AG08396 (cell line): ENCODE data around the gene ELOVL5.
"Not testable (repeated sequence)": the region's sequence is repeated elsewhere in the genome, so short reads cannot be mapped to it uniquely, and the experiment has no call there.

Experiments used
- DNase-seq: peaks from one replicate; pipeline ENCODE4 v3.0.0; 2012; ENCODE audit warnings: low spot score, mixed read lengths

The ELOVL5 gene

GRCh38 chr6:53359095-53359842 lies 10.5 kb upstream of the ELOVL5 start:
- peak; percentile 99 for DNase-seq

- DNase-seq: no peak
These were observed 9.8 kb upstream of the ELOVL5 start for GRCh38 chr6:53358440-53359094.

- no peak for DNase-seq
These were observed 9.0 kb upstream of the ELOVL5 start for GRCh38 chr6:53357576-53358360.

GRCh38 chr6:53353624-53354023 lies 4.9 kb upstream of the ELOVL5 start:
- DNase-seq: no peak

- no peak for DNase-seq
These were observed 3.6 kb upstream of the ELOVL5 start for GRCh38 chr6:53352360-53352759.

GRCh38 chr6:53349209-53349693 lies 501 bp upstream of the ELOVL5 start:
- no peak for DNase-seq

GRCh38 chr6:53347921-53348370 lies 804 bp downstream of the ELOVL5 start:
- DNase-seq: peak; percentile 74

- DNase-seq: no peak
These were observed 1.4 kb downstream of the ELOVL5 start for GRCh38 chr6:53347250-53347920.

- not testable (repeated sequence) for DNase-seq
These were observed 2.7 kb downstream of the ELOVL5 start for GRCh38 chr6:53346049-53346448.

- no peak for DNase-seq
These were observed 3.8 kb downstream of the ELOVL5 start for GRCh38 chr6:53344969-53345368.

- DNase-seq: no peak
These were observed 5.7 kb downstream of the ELOVL5 start for GRCh38 chr6:53343092-53343491.

- no peak for DNase-seq
These were observed 6.5 kb downstream of the ELOVL5 start for GRCh38 chr6:53342217-53342616.

GRCh38 chr6:53340536-53340935 lies 8.2 kb downstream of the ELOVL5 start:
- DNase-seq: no peak

- DNase-seq: no peak
These were observed 9.3 kb downstream of the ELOVL5 start for GRCh38 chr6:53339424-53339823.

GRCh38 chr6:53338304-53338703 lies 10.4 kb downstream of the ELOVL5 start:
- DNase-seq: no peak

GRCh38 chr6:53336070-53336469 lies 12.7 kb downstream of the ELOVL5 start:
- no peak for DNase-seq

GRCh38 chr6:53335224-53335994 lies 13.3 kb downstream of the ELOVL5 start:
- no peak for DNase-seq

- DNase-seq: no peak
These were observed 15.0 kb downstream of the ELOVL5 start for GRCh38 chr6:53333439-53334408.

- DNase-seq: no peak
These were observed 17.1 kb downstream of the ELOVL5 start for GRCh38 chr6:53331678-53332077.

GRCh38 chr6:53330137-53330536 lies 18.6 kb downstream of the ELOVL5 start:
- DNase-seq: no peak
